Measurements from ENCODE around the gene RUFY3.

DNA sequence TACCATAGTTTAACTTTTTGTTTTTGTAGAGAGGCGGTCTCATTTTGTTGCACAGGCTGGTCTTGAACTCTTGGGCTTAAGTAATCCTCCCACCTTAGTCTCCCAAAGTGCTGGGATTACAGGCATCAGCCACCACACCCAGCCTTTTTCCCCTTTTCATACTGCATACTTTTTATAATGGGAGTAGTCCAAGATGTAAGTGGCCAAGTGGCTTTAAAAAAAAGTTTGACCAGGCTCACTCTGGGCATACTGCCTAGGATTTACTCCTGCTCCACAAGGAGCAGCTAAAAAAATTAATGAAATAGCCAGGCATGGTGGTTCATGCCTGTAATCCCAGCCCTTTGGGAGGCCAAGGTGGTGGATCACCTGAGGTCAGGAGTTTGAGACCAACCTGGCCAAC is 111.9 kb downstream of the RUFY3 start:
- TF ChIP-seq, protein P1, sequence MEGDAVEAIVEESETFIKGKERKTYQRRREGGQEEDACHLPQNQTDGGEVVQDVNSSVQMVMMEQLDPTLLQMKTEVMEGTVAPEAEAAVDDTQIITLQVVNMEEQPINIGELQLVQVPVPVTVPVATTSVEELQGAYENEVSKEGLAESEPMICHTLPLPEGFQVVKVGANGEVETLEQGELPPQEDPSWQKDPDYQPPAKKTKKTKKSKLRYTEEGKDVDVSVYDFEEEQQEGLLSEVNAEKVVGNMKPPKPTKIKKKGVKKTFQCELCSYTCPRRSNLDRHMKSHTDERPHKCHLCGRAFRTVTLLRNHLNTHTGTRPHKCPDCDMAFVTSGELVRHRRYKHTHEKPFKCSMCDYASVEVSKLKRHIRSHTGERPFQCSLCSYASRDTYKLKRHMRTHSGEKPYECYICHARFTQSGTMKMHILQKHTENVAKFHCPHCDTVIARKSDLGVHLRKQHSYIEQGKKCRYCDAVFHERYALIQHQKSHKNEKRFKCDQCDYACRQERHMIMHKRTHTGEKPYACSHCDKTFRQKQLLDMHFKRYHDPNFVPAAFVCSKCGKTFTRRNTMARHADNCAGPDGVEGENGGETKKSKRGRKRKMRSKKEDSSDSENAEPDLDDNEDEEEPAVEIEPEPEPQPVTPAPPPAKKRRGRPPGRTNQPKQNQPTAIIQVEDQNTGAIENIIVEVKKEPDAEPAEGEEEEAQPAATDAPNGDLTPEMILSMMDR (IDR thresholded peaks at IDR 0.05), result no peak
- TF ChIP-seq POLR2A (IDR thresholded peaks at IDR 0.05), result no peak

All from adrenal gland (tissue), 5 donors.